PC-3 (cell line): Measurements from ENCODE around the gene SLIT1. TPM values are rescaled to one million over a fixed set of nuclear protein-coding genes. Genes with fewer than 3 reads are reported as not detected.
"Not testable (repeated sequence)": the region's sequence is repeated elsewhere in the genome, so short reads cannot be mapped to it uniquely, and the experiment has no call there.

Experiments used
- ATAC-seq: fragments of 200-7000 bp; cut with Tn5 transposase; 2 replicates; pipeline ENCODE4 v1.9.1; 2020; ENCODE audit warnings: mild to moderate bottlenecking, moderate library complexity
- BruUV-seq: library from RNA; stranded (reverse); fragments of 400-500 nt; replicated peaks from 2 replicates; lab custom pipeline; 2021; lab: Mats Ljungman, UMichigan
- CTCF ChIA-PET: fragments of 300-600 bp; sonication (Branson Sonifier 250); formaldehyde crosslinking; loops from one replicate; lab custom pipeline; 2022; ENCODE audit warnings: antibody characterized with exemption; lab: Charles Lee
- POLR2A ChIA-PET: fragments of 300-600 bp; sonication (Branson Sonifier 250); formaldehyde crosslinking; loops from one replicate; lab custom pipeline; 2022; ENCODE audit warnings: antibody characterized with exemption; ENCODE audit not compliant: unreplicated experiment; lab: Charles Lee
- DNase-seq: peaks from one replicate; pipeline ENCODE4 v3.0.0-alpha.2; 2015
- H2AFZ ChIP-seq: fragments of 300-600 bp; sonication (generic); 2 replicates; pipeline ENCODE4 v1.6.0; 2016; ENCODE audit warnings: antibody characterized with exemption, low read length
- H3F3A ChIP-seq: fragments of 300-600 bp; sonication (generic); one replicate; pipeline ENCODE4 v1.6.0; 2017; ENCODE audit warnings: antibody characterized with exemption, low read length, control low read depth, mild to moderate bottlenecking; ENCODE audit not compliant: unreplicated experiment
- H3K27ac ChIP-seq: fragments of 300-600 bp; sonication (generic); 2 replicates; pipeline ENCODE4 v1.5.1; 2016; ENCODE audit warnings: mild to moderate bottlenecking, low read length
- H3K27me3 ChIP-seq: fragments of 300-600 bp; sonication (generic); 2 replicates; pipeline ENCODE4 v1.6.1; 2016; ENCODE audit warnings: low read length, mixed read lengths
- H3K36me3 ChIP-seq: fragments of 300-600 bp; sonication (generic); 2 replicates; pipeline ENCODE4 v1.6.1; 2016; ENCODE audit warnings: low read depth, mixed run types, low read length, mixed read lengths
- H3K4me1 ChIP-seq: fragments of 300-600 bp; sonication (generic); 2 replicates; pipeline ENCODE4 v1.5.1; 2016; ENCODE audit warnings: low read length; ENCODE audit not compliant: insufficient read depth
- H3K4me2 ChIP-seq: fragments of 300-600 bp; sonication (generic); 2 replicates; pipeline ENCODE4 v1.6.0; 2016; ENCODE audit warnings: low read length
- H3K4me3 ChIP-seq: fragments of 300-600 bp; sonication (generic); 2 replicates; pipeline ENCODE4 v1.5.1; 2016; ENCODE audit warnings: mild to moderate bottlenecking, low read length, mixed read lengths
- H3K79me2 ChIP-seq: fragments of 300-600 bp; sonication (generic); 2 replicates; pipeline ENCODE4 v1.6.1; 2017; ENCODE audit warnings: low read length, mixed read lengths
- H3K9ac ChIP-seq: fragments of 300-600 bp; sonication (generic); 2 replicates; pipeline ENCODE4 v1.6.0; 2016; ENCODE audit warnings: mild to moderate bottlenecking, low read length
- H3K9me2 ChIP-seq: fragments of 300-600 bp; sonication (generic); replicated peaks from 2 replicates; pipeline ENCODE4 v1.6.1; 2016; ENCODE audit warnings: mixed run types, low read length, mixed read lengths
- H3K9me3 ChIP-seq: fragments of 300-600 bp; sonication (generic); 2 replicates; pipeline ENCODE4 v1.6.1; 2016; ENCODE audit warnings: low read length, mixed read lengths
- H4K20me1 ChIP-seq: fragments of 300-600 bp; sonication (generic); 2 replicates; pipeline ENCODE4 v1.6.1; 2016; ENCODE audit warnings: low read length, mixed read lengths
- CTCF ChIP-seq: fragments of 300-600 bp; sonication (generic); conservative IDR thresholded peaks from 2 replicates; pipeline ENCODE4 v1.5.1; 2017; ENCODE audit warnings: antibody characterized with exemption, low read depth, mild to moderate bottlenecking, low read length
- EZH2 ChIP-seq: fragments of 300-600 bp; sonication (generic); IDR thresholded peaks from one replicate; pipeline ENCODE4 v1.6.1; 2017; ENCODE audit warnings: antibody characterized with exemption, mild to moderate bottlenecking, low read length; ENCODE audit not compliant: unreplicated experiment
- EZH2phosphoT487 ChIP-seq: fragments of 300-600 bp; sonication (generic); IDR thresholded peaks from 2 replicates; pipeline ENCODE4 v1.6.1; 2018; ENCODE audit warnings: mild to moderate bottlenecking, antibody characterized with exemption, low read length, borderline replicate concordance
- intact Hi-C: fragments of 100-400 bp; cut with micrococcal nuclease; formaldehyde crosslinking; loops from 2 replicates; pipeline ENCODE4 v1.9.0; 2023
- total RNA-seq: library from RNA; depleted of rRNA; stranded (reverse); fragments of >200 nt; gene quantifications from 2 replicates; pipeline ENCODE4 v1.2.3, GENCODE V29; 2014

Gene SLIT1
- total RNA-seq, 1 experiment from 2014 or later: not detected

- Histone ChIP-seq H3K4me3 (peak overlapping the region; percentile 49), H3K27me3 (no peaks in the 10 kb centered on the region), H3F3A (no peaks in the 10 kb centered on the region), H3K36me3 (no peaks in the 10 kb centered on the region), H3K4me1 (0 out of 2 replicates have a peak, but pooled peaks cover 8% of the 10 kb centered on the region), H3K27ac (no peak overlapping the region), H3K9ac (no peak overlapping the region), H3K9me3 (no peaks in the 10 kb centered on the region), H4K20me1 (no peaks in the 10 kb centered on the region), H3K4me2 (peak overlapping the region; percentile 79), H2AFZ (peak overlapping the region; percentile 69), H3K79me2 (no peaks in the 10 kb centered on the region), H3K9me2 (no peaks in the 10 kb centered on the region)
- peak; percentile 95 for ATAC-seq
- peak; percentile 88 for DNase-seq
- BruUV-seq: no TSS peak
- intact Hi-C loops: no loop called here
- TF ChIP-seq EZH2phosphoT487: no peak
- peak; percentile 82 for TF ChIP-seq CTCF
- ChIA-PET CTCF (interaction anchor here (0.6 to 2.2 kb wide), 5 partner anchors 14 to 203 kb away, joined by 3 to 12 read pairs (median 4); no protein-coding TSS in a partner anchor), POLR2A (interaction anchor here (0.6 to 0.7 kb wide), 2 partner anchors 124 to 539 kb away, joined by 5 read pairs; no protein-coding TSS in a partner anchor)
Measured at GRCh38 chr10:97037365-97038361, 148.1 kb downstream of the SLIT1 start.

GRCh38 chr10:97034958-97035769 is 150.6 kb downstream of the SLIT1 start:
- TF ChIP-seq EZH2phosphoT487: no peak
- DNase-seq (no peak), ATAC-seq (no peak)
- Histone ChIP-seq H3K4me3 (no peak overlapping the region), H3K9me3 (no peaks in the 10 kb centered on the region), H4K20me1 (no peaks in the 10 kb centered on the region), H3K27ac (no peak overlapping the region), H3K36me3 (no peaks in the 10 kb centered on the region), H3K9ac (no peak overlapping the region), H3K4me2 (no peak overlapping the region), H3K27me3 (no peaks in the 10 kb centered on the region), H3K4me1 (0 out of 2 replicates have a peak, but pooled peaks cover 8% of the 10 kb centered on the region), H2AFZ (no peak overlapping the region), H3K9me2 (no peaks in the 10 kb centered on the region), H3K79me2 (no peaks in the 10 kb centered on the region), H3F3A (no peaks in the 10 kb centered on the region)
- BruUV-seq: no TSS peak
- CTCF ChIA-PET: no interaction called here
- POLR2A ChIA-PET: no interaction called here
- intact Hi-C loops: no loop called here

- POLR2A ChIA-PET: no interaction called here
- intact Hi-C loops: no loop called here
- Histone ChIP-seq H3K4me2 (no peak overlapping the region), H3K9ac (no peak overlapping the region), H3K79me2 (no peaks in the 10 kb centered on the region), H3K36me3 (no peaks in the 10 kb centered on the region), H3K9me2 (no peaks in the 10 kb centered on the region), H2AFZ (no peak overlapping the region), H3F3A (no peaks in the 10 kb centered on the region), H3K27ac (no peak overlapping the region), H3K27me3 (no peaks in the 10 kb centered on the region), H3K9me3 (no peaks in the 10 kb centered on the region), H3K4me3 (no peak overlapping the region), H3K4me1 (0 out of 2 replicates have a peak, but pooled peaks cover 8% of the 10 kb centered on the region), H4K20me1 (no peaks in the 10 kb centered on the region)
- BruUV-seq: no TSS peak
- ATAC-seq: no peak
- CTCF ChIA-PET: no interaction called here
- no peak for DNase-seq
- TF ChIP-seq CTCF (no peak), EZH2phosphoT487 (no peak), EZH2 (no peak)
Measured at GRCh38 chr10:97034301-97034700, 151.5 kb downstream of the SLIT1 start.

- H3K27ac ChIP-seq, H3K9me2 ChIP-seq, H3F3A ChIP-seq, CTCF ChIA-PET, H2AFZ ChIP-seq, H3K9me3 ChIP-seq, H3K79me2 ChIP-seq, H3K9ac ChIP-seq, DNase-seq, H3K4me2 ChIP-seq, H3K36me3 ChIP-seq, ATAC-seq, H4K20me1 ChIP-seq, POLR2A ChIA-PET, BruUV-seq, intact Hi-C loops, H3K27me3 ChIP-seq, H3K4me3 ChIP-seq: not testable (repeated sequence)
- H3K4me1 ChIP-seq: peaks cover 12% of the 10 kb centered on the region; the same call in 1 of the 2 replicates
Measured at GRCh38 chr10:97033841-97034240, 151.9 kb downstream of the SLIT1 start.
